NCI-H2107 treated with DMSO at 0.1 percent for 48 hours (cell line): ENCODE results near the gene PIP4K2A.

ENCODE experiments used
- DNase-seq: peaks from one replicate; lab custom pipeline; 2025; ENCODE audit not compliant: unreplicated experiment; lab: John Stamatoyannopoulos, UW

PIP4K2A gene

DNA sequence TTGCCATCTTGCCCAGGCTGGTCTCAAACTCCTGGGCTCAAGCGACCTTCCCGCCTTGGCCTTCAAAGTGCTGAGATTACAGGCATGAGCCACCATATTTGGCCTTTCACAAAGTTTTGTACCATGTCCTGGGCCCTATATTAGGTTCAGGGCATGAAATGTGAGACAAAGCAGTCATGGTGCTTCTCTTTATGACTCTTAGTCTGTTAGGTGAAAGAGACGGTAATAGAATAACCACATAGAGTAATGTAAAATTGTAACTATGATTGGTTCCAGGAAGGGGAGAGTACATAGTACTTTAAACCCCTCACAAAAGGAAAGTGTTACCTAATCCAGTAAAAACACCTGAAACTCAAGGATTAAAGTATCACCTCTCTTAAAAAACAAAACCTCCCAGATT lies 224.4 kb downstream of the PIP4K2A start:
- no peak for DNase-seq

DNA sequence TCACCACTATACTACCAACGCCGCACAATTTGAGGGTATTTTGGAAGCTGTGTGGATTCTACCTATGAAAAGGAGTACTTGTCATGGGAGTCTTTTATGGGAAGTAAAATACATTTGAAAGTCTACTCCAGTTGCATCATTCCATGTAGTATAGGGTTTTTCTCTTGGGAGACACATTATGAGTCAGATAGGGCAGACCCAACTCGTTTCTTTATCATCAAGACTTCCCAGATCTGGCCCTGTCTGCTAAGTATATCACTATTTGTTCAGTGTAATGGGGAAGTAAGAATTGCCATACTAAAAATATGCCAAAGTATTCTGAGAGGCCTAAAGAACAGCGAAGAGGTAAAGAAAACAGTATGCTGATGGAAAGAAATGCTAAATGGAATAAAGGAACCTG lies 224.9 kb downstream of the PIP4K2A start:
- DNase-seq = no peak

DNA sequence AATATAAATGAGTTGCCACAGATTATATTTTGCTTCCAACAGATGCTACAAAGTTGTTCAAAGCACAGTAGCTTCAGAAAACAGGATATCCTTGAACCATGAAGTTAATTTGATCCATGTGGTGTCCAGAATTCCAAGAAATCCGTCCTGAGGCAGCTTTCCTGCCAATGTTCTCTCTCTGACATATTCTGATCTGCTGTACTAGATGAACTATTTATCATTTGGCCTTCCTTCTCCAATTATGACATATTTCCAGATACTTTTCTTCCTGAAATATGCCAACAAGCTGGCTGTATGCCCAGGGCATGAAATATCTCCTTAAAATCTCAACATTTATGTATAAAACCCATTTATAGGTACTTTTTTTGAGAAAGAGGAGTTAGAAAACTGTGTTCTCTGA lies 227.9 kb downstream of the PIP4K2A start:
- no peak for DNase-seq
